Natural killer cell treated with Interleukin-12 subunit alpha and Interleukin-12 subunit beta and Interleukin-15 and Interleukin-18, amount 100 ng/mL, for 72 hours (primary cell): ENCODE data around the gene BCL7C. TPM values are rescaled to one million over a fixed set of nuclear protein-coding genes. Genes with fewer than 3 reads are reported as not detected.
"Not testable (repeated sequence)": the region's sequence is repeated elsewhere in the genome, so short reads cannot be mapped to it uniquely, and the experiment has no call there.

ENCODE experiments used
- ATAC-seq, 2 donors: fragments of 150-1000 bp; cut with Tn5 transposase in 1 of 2; sonication (Bioruptor Pico), chemical (Tn5 transposase) in 1 of 2; 2 replicates each; pipeline ENCODE4 v1.10.0; 2021
- DNase-seq: peaks from one replicate; pipeline ENCODE4 v3.0.0; 2022; ENCODE audit warnings: low spot score
- H3K27ac Mint-ChIP-seq, 2 donors: 1 replicate in 1 of 2; 2 replicates in 1 of 2; pipeline ENCODE4 v1.8.0; 2022; ENCODE audit warnings: mixed read lengths in 2 of 2, mild to moderate bottlenecking in 1 of 2, moderate library complexity in 1 of 2
- H3K27me3 Mint-ChIP-seq, 2 donors: 1 replicate in 1 of 2; 2 replicates in 1 of 2; pipeline ENCODE4 v1.8.0; 2022; ENCODE audit warnings: mixed read lengths in 2 of 2
- H3K36me3 Mint-ChIP-seq: one replicate; pipeline ENCODE4 v1.8.0; 2022; ENCODE audit warnings: mixed read lengths
- H3K4me1 Mint-ChIP-seq, 2 donors: 1 replicate in 1 of 2; 2 replicates in 1 of 2; pipeline ENCODE4 v1.8.0; 2022; ENCODE audit warnings: low read depth in 2 of 2, mixed read lengths in 2 of 2, mild to moderate bottlenecking in 1 of 2
- H3K4me3 Mint-ChIP-seq: one replicate; pipeline ENCODE4 v1.8.0; 2022; ENCODE audit warnings: mixed read lengths
- H3K9me3 Mint-ChIP-seq: 2 replicates; pipeline ENCODE4 v1.8.0; 2022; ENCODE audit warnings: mixed read lengths
- total RNA-seq, 2 donors: library from RNA; stranded (reverse); gene quantifications; one replicate each; pipeline ENCODE4 v1.2.3, GENCODE V29; 2022

BCL7C gene
- total RNA-seq, 2 donors from 2014 or later = 35.3 to 65.0 TPM

GRCh38 chr16:30876867-30877266 is 17.0 kb downstream of the BCL7C start:
- H3K4me3 Mint-ChIP-seq = peak overlapping the region; percentile 91
- peaks cover 14% of the 10 kb centered on the region for H3K36me3 Mint-ChIP-seq
- ATAC-seq = no peak
- H3K9me3 Mint-ChIP-seq = no peaks in the 10 kb centered on the region
- H3K27ac Mint-ChIP-seq = peak overlapping the region; percentile 90 to 99
- no peaks in the 10 kb centered on the region for H3K27me3 Mint-ChIP-seq
- DNase-seq = no peak
- peaks cover 36 to 37% of the 10 kb centered on the region in 2 donors for H3K4me1 Mint-ChIP-seq

- peak overlapping the region; percentile 91 for H3K4me3 Mint-ChIP-seq
- peak overlapping the region; percentile 90 to 99 for H3K27ac Mint-ChIP-seq
- no peaks in the 10 kb centered on the region for H3K27me3 Mint-ChIP-seq
- H3K36me3 Mint-ChIP-seq = peaks cover 12% of the 10 kb centered on the region
- peaks cover 39% of the 10 kb centered on the region in 2 donors for H3K4me1 Mint-ChIP-seq
- DNase-seq = no peak
- peak; percentile 65 to 68 for ATAC-seq
- no peaks in the 10 kb centered on the region for H3K9me3 Mint-ChIP-seq
These were observed 17.7 kb downstream of the BCL7C start for GRCh38 chr16:30875871-30876801.

GRCh38 chr16:30874821-30875717 is 18.8 kb downstream of the BCL7C start:
- ATAC-seq = peak; percentile 91 to 93
- H3K36me3 Mint-ChIP-seq = peaks cover 12% of the 10 kb centered on the region
- peak overlapping the region; percentile 90 to 99 for H3K27ac Mint-ChIP-seq
- H3K4me1 Mint-ChIP-seq = peaks cover 40 to 44% of the 10 kb centered on the region in 2 donors
- peak; percentile 94 for DNase-seq
- no peaks in the 10 kb centered on the region for H3K27me3 Mint-ChIP-seq
- peak overlapping the region; percentile 91 for H3K4me3 Mint-ChIP-seq
- no peaks in the 10 kb centered on the region for H3K9me3 Mint-ChIP-seq

- Mint-ChIP-seq H3K27me3 (no peaks in the 10 kb centered on the region), H3K9me3 (no peaks in the 10 kb centered on the region), H3K27ac (peak overlapping the region; percentile 90 to 99), H3K4me3 (peak overlapping the region; percentile 91), H3K36me3 (peaks cover 12% of the 10 kb centered on the region), H3K4me1 (peaks cover 40 to 44% of the 10 kb centered on the region in 2 donors)
- DNase-seq (no peak), ATAC-seq (no peak)
These were observed 19.5 kb downstream of the BCL7C start for GRCh38 chr16:30874244-30874820.

GRCh38 chr16:30870904-30871303 is 23.0 kb downstream of the BCL7C start:
- Mint-ChIP-seq H3K27ac (peak overlapping the region; percentile 90 to 94), H3K9me3 (no peaks in the 10 kb centered on the region), H3K4me1 (peaks cover 32 to 33% of the 10 kb centered on the region in 2 donors), H3K36me3 (peaks cover 3% of the 10 kb centered on the region), H3K27me3 (no peaks in the 10 kb centered on the region), H3K4me3 (no peak overlapping the region)
- ATAC-seq (no peak), DNase-seq (no peak)

- Mint-ChIP-seq H3K4me1 (peaks cover 16 to 20% of the 10 kb centered on the region in 2 donors), H3K9me3 (no peaks in the 10 kb centered on the region), H3K36me3 (no peaks in the 10 kb centered on the region), H3K27ac (no peak overlapping the region), H3K4me3 (no peak overlapping the region), H3K27me3 (no peaks in the 10 kb centered on the region)
- DNase-seq (no peak), ATAC-seq (no peak)
These were observed 26.1 kb downstream of the BCL7C start for GRCh38 chr16:30867747-30868146.

GRCh38 chr16:30866031-30866430 is 27.8 kb downstream of the BCL7C start:
- H3K36me3 Mint-ChIP-seq = no peaks in the 10 kb centered on the region
- H3K4me3 Mint-ChIP-seq = no peak overlapping the region
- H3K27me3 Mint-ChIP-seq = no peaks in the 10 kb centered on the region
- ATAC-seq (no peak), DNase-seq (no peak)
- no peak overlapping the region for H3K27ac Mint-ChIP-seq
- no peaks in the 10 kb centered on the region for H3K9me3 Mint-ChIP-seq
- H3K4me1 Mint-ChIP-seq = peaks cover 2 to 4% of the 10 kb centered on the region in 2 donors

GRCh38 chr16:30863178-30863577 is 30.7 kb downstream of the BCL7C start:
- ATAC-seq, H3K27ac Mint-ChIP-seq, H3K4me1 Mint-ChIP-seq, DNase-seq, H3K4me3 Mint-ChIP-seq, H3K27me3 Mint-ChIP-seq, H3K36me3 Mint-ChIP-seq, H3K9me3 Mint-ChIP-seq: not testable (repeated sequence)

GRCh38 chr16:30860729-30861128 is 33.1 kb downstream of the BCL7C start:
- H3K27ac Mint-ChIP-seq, ATAC-seq, H3K9me3 Mint-ChIP-seq, H3K4me3 Mint-ChIP-seq, H3K36me3 Mint-ChIP-seq, H3K27me3 Mint-ChIP-seq, H3K4me1 Mint-ChIP-seq, DNase-seq: not testable (repeated sequence)

GRCh38 chr16:30858829-30859423 is 35.0 kb downstream of the BCL7C start:
- H3K9me3 Mint-ChIP-seq = no peaks in the 10 kb centered on the region

GRCh38 chr16:30858111-30858495 is 35.8 kb downstream of the BCL7C start:
- Mint-ChIP-seq H3K27ac (no peak overlapping the region), H3K9me3 (no peaks in the 10 kb centered on the region), H3K4me3 (no peak overlapping the region), H3K27me3 (no peaks in the 10 kb centered on the region), H3K4me1 (peaks cover 7 to 10% of the 10 kb centered on the region in 2 donors), H3K36me3 (peaks cover 9% of the 10 kb centered on the region)
- DNase-seq = no peak
- no peak for ATAC-seq

More at GRCh38 chr16:30858829-30859423, 35.0 kb downstream of the BCL7C start:
- Mint-ChIP-seq H3K4me3 (no peak overlapping the region), H3K4me1 (peaks cover 4 to 5% of the 10 kb centered on the region in 2 donors), H3K27me3 (no peaks in the 10 kb centered on the region), H3K27ac (no peak overlapping the region), H3K36me3 (peaks cover under 1% of the 10 kb centered on the region)
- ATAC-seq (no peak), DNase-seq (no peak)

- Mint-ChIP-seq H3K4me1 (peaks cover 7 to 9% of the 10 kb centered on the region in 2 donors), H3K9me3 (no peaks in the 10 kb centered on the region), H3K27ac (peak overlapping the region in 1 of 2 donors; percentile 3), H3K36me3 (peaks cover 9% of the 10 kb centered on the region), H3K27me3 (no peaks in the 10 kb centered on the region), H3K4me3 (no peak overlapping the region)
- no peak for DNase-seq
- ATAC-seq = no peak
These were observed 40.1 kb downstream of the BCL7C start for GRCh38 chr16:30853758-30854157.

GRCh38 chr16:30850246-30850645 is 43.6 kb downstream of the BCL7C start:
- no peak overlapping the region for H3K4me3 Mint-ChIP-seq

More at GRCh38 chr16:30850246-30850645, 43.6 kb downstream of the BCL7C start:
- Mint-ChIP-seq H3K27me3 (no peaks in the 10 kb centered on the region), H3K4me1 (peaks cover 4 to 7% of the 10 kb centered on the region in 2 donors), H3K27ac (no peak overlapping the region), H3K9me3 (no peaks in the 10 kb centered on the region), H3K36me3 (peaks cover 9% of the 10 kb centered on the region)
- ATAC-seq (no peak), DNase-seq (no peak)
